ENCODE measurements around the gene SOWAHD. TPM values are rescaled to one million over a fixed set of nuclear protein-coding genes. Genes with fewer than 3 reads are reported as not detected.

The SOWAHD gene
- total RNA-seq, 1 experiment from 2014 or later, result 1.1 TPM

GRCh38 chrX:119729408-119730201 is 28.8 kb upstream of the SOWAHD start:
- Histone ChIP-seq H3K36me3 (ENCODE audit: control insufficient read depth in 1 of 2, insufficient read depth in 2 of 2, low read length in 2 of 2) (no peaks in the 10 kb centered on the region), H3K4me2 (ENCODE audit: low read length) (no peak overlapping the region), H3K27ac (ENCODE audit: low read depth, low read length) (no peak overlapping the region), H4K20me1 (ENCODE audit: insufficient read depth) (no peaks in the 10 kb centered on the region), H3K9ac (ENCODE audit: low read length) (no peak overlapping the region), H3K27me3 (ENCODE audit: insufficient read depth, low read length) (no peaks in the 10 kb centered on the region), H3K79me2 (ENCODE audit: insufficient read depth, low read length) (no peaks in the 10 kb centered on the region), H3K9me2 (ENCODE audit: insufficient read depth) (no peaks in the 10 kb centered on the region), H3K4me3 (replicated peaks in 1 of 2; ENCODE audit: low read depth in 1 of 2, low read length in 2 of 2) (no peak overlapping the region), H3K4me1 (ENCODE audit: control insufficient read depth in 1 of 2, insufficient read depth in 2 of 2, low read length in 2 of 2) (no peaks in the 10 kb centered on the region), H2AFZ (ENCODE audit: low read depth, low read length, poor library complexity, severe bottlenecking) (no peak overlapping the region), H3K9me3 (ENCODE audit: control insufficient read depth in 1 of 2, insufficient read depth in 1 of 2, low read depth in 1 of 2, low read length in 2 of 2) (no peaks in the 10 kb centered on the region)
- ChIA-PET RAD21 (ENCODE audit: low non-redundant PET in 1 of 2, low total read pairs in 2 of 2, uncharacterized antibody in 2 of 2, unreplicated experiment in 2 of 2) (interaction anchor here in 1 of 2 experiments (1.0 kb wide), 1 partner anchor 120 kb away, joined by 3 read pairs; no protein-coding TSS in a partner anchor), POLR2A (interaction anchor here (1.9 kb wide), 1 partner anchor 37 kb away, joined by 6 read pairs; the partner anchor contains the start of gene SEPTIN6), CTCF (interaction anchor here (0.7 to 1.8 kb wide), 8 partner anchors 20 to 217 kb away, joined by 3 to 6 read pairs (median 4); partner anchors contain the start of gene SEPTIN6)
- intact Hi-C loops (cut with micrococcal nuclease), result loop anchor here (1.0 to 2.0 kb wide), 2 partner anchors 119 to 213 kb away; no protein-coding TSS in a partner anchor
- ATAC-seq (peak; percentile 81), DNase-seq (ENCODE audit: low read depth, low spot score) (peak; percentile 54)
- no TSS peak for BruUV-seq (replicated peaks)
- TF ChIP-seq CEBPB (IDR thresholded peaks at IDR 0.05; ENCODE audit: low read depth), result no peak; the same call in 1 of the 2 replicates
- peak; percentile 80 for TF ChIP-seq RAD21 (IDR thresholded peaks at IDR 0.05; ENCODE audit: low read depth)
- no peak for TF ChIP-seq MAX (IDR thresholded peaks at IDR 0.05)
- no peak for TF ChIP-seq ZNF274 (IDR thresholded peaks at IDR 0.05; ENCODE audit: low read depth, low read length)
- no peak for TF ChIP-seq REST (IDR thresholded peaks at IDR 0.05; ENCODE audit: low read depth)
- no peak for TF ChIP-seq ELF1 (IDR thresholded peaks at IDR 0.05; ENCODE audit: borderline replicate concordance, low read depth)
- TF ChIP-seq CTCF (IDR thresholded peaks at IDR 0.05 in 2 of 3, conservative IDR thresholded peaks at IDR 0.05 in 1 of 3; ENCODE audit: borderline replicate concordance in 1 of 3, insufficient read depth in 1 of 3, low read depth in 2 of 3, low read length in 2 of 3), result peak; percentile 47 to 81 (median 54)
- no peak for TF ChIP-seq EGR1 (IDR thresholded peaks at IDR 0.05; ENCODE audit: low read depth)
